HEK293 (cell line): Measurements from ENCODE around the gene GRB14.

Source experiments
- CTCF ChIA-PET: fragments of 350-600 bp; formaldehyde crosslinking; extraction: SDS; loops from one replicate; lab custom pipeline; 2021; ENCODE audit warnings: antibody characterized with exemption; lab: Yijun Ruan, JAX
- POLR2A ChIA-PET: fragments of 300-600 bp; formaldehyde crosslinking; extraction: SDS; loops from one replicate; lab custom pipeline; 2020; ENCODE audit warnings: antibody characterized with exemption, inconsistent platforms; lab: Yijun Ruan, JAX
- H3K27ac ChIP-seq: fragments of 200-500 bp; sonication (Bioruptor generic); 2 replicates; pipeline ENCODE4 v1.5.1; 2014; ENCODE audit warnings: low read depth, low read length, control low read depth, inconsistent platforms; ENCODE audit errors: extremely low read depth
- H3K36me3 ChIP-seq, 2 experiments: fragments of 200-500 bp in 1 of 2; sonication (Bioruptor generic) in 1 of 2; 1 replicate in 1 of 2; 2 replicates in 1 of 2; pipeline ENCODE4 v1.5.1; 2014 to 2017; ENCODE audit warnings: inconsistent platforms in 2 of 2, low read length in 2 of 2; ENCODE audit not compliant: control insufficient read depth in 2 of 2, insufficient read depth in 1 of 2
- H3K4me1 ChIP-seq: fragments of 200-500 bp; sonication (Bioruptor generic); 2 replicates; pipeline ENCODE4 v1.5.1; 2014; ENCODE audit warnings: mild to moderate bottlenecking, low read length, inconsistent platforms; ENCODE audit not compliant: control insufficient read depth, insufficient read depth
- H3K4me3 ChIP-seq: 2 replicates; pipeline ENCODE4 v1.5.1; 2011; ENCODE audit warnings: low read depth, mild to moderate bottlenecking, control low read depth, low read length, moderate library complexity
- H3K9me3 ChIP-seq: fragments of 200-500 bp; sonication (Bioruptor generic); 2 replicates; pipeline ENCODE4 v1.5.1; 2014; ENCODE audit warnings: low read depth, low read length, inconsistent platforms; ENCODE audit not compliant: control insufficient read depth, insufficient read depth
- GLI2 ChIP-seq: fragments of 450-650 bp; formaldehyde crosslinking; IDR thresholded peaks from 2 replicates; pipeline ENCODE4; 2017; ENCODE audit warnings: missing biosample characterization, missing genetic modification characterization, low read depth, borderline replicate concordance
- OSR2 ChIP-seq: fragments of 450-650 bp; formaldehyde crosslinking; IDR thresholded peaks from 2 replicates; pipeline ENCODE4 v1.5.1; 2016; ENCODE audit warnings: missing biosample characterization, missing genetic modification characterization
- TRIM28 ChIP-seq: IDR thresholded peaks from 2 replicates; pipeline ENCODE4 v1.6.1; 2011; ENCODE audit warnings: low read length, control low read depth, borderline replicate concordance
- YY1 ChIP-seq: fragments of 450-650 bp; formaldehyde crosslinking; IDR thresholded peaks from 2 replicates; pipeline ENCODE4 v1.5.1; 2018; ENCODE audit warnings: missing biosample characterization, missing genetic modification characterization
- ZBTB17 ChIP-seq: fragments of 450-650 bp; formaldehyde crosslinking; IDR thresholded peaks from 2 replicates; pipeline ENCODE4 v1.5.1; 2016; ENCODE audit warnings: missing biosample characterization, missing genetic modification characterization
- ZNF121 ChIP-seq: fragments of 450-650 bp; formaldehyde crosslinking; IDR thresholded peaks from 2 replicates; pipeline ENCODE4 v1.5.1; 2016; ENCODE audit warnings: missing biosample characterization, missing genetic modification characterization
- ZNF140 ChIP-seq: fragments of 450-650 bp; formaldehyde crosslinking; IDR thresholded peaks from 2 replicates; pipeline ENCODE4 v1.5.1; 2016; ENCODE audit warnings: missing biosample characterization, missing genetic modification characterization
- ZNF221 ChIP-seq: fragments of 450-650 bp; formaldehyde crosslinking; IDR thresholded peaks from 2 replicates; pipeline ENCODE4 v1.5.1; 2017; ENCODE audit warnings: missing biosample characterization, missing genetic modification characterization, borderline replicate concordance
- ZNF629 ChIP-seq: fragments of 450-650 bp; formaldehyde crosslinking; IDR thresholded peaks from 2 replicates; pipeline ENCODE4 v1.5.1; 2017; ENCODE audit warnings: missing biosample characterization, missing genetic modification characterization
- ZNF677 ChIP-seq: fragments of 450-650 bp; IDR thresholded peaks from 2 replicates; pipeline ENCODE4 v1.5.0; 2018; ENCODE audit warnings: missing biosample characterization, mild to moderate bottlenecking, missing genetic modification characterization, moderate library complexity
- ZNF76 ChIP-seq: fragments of 450-650 bp; formaldehyde crosslinking; IDR thresholded peaks from 2 replicates; pipeline ENCODE4; 2016; ENCODE audit warnings: low read depth, missing biosample characterization, missing genetic modification characterization, borderline replicate concordance
- ZNF777 ChIP-seq: fragments of 450-650 bp; formaldehyde crosslinking; IDR thresholded peaks from 2 replicates; pipeline ENCODE4 v1.5.1; 2017; ENCODE audit warnings: missing biosample characterization, missing genetic modification characterization, borderline replicate concordance
- TF ChIP-seq, protein P1 (sequence below): fragments of 450-650 bp; formaldehyde crosslinking; IDR thresholded peaks from 2 replicates; pipeline ENCODE4 v1.5.1; 2016; ENCODE audit warnings: missing biosample characterization, missing genetic modification characterization
- TF ChIP-seq, protein P2 (sequence below): fragments of 450-650 bp; formaldehyde crosslinking; IDR thresholded peaks from 2 replicates; pipeline ENCODE4 v1.5.1; 2016; ENCODE audit warnings: missing biosample characterization, missing genetic modification characterization
- TF ChIP-seq, protein P3 (sequence below): fragments of 450-650 bp; formaldehyde crosslinking; IDR thresholded peaks from 2 replicates; pipeline ENCODE4 v1.5.1; 2017; ENCODE audit warnings: missing biosample characterization, missing genetic modification characterization
- TF ChIP-seq, protein P4 (sequence below): fragments of 450-650 bp; formaldehyde crosslinking; IDR thresholded peaks from 2 replicates; pipeline ENCODE4 v1.5.0; 2017; ENCODE audit warnings: missing biosample characterization, missing genetic modification characterization, borderline replicate concordance
- TF ChIP-seq, protein P5 (sequence below): fragments of 450-650 bp; formaldehyde crosslinking; IDR thresholded peaks from 2 replicates; pipeline ENCODE4 v1.5.1; 2017; ENCODE audit warnings: missing biosample characterization, mild to moderate bottlenecking, missing genetic modification characterization, moderate library complexity
- TF ChIP-seq, protein P6 (sequence below): fragments of 450-650 bp; formaldehyde crosslinking; IDR thresholded peaks from 2 replicates; pipeline ENCODE4 v1.5.1; 2016; ENCODE audit warnings: missing biosample characterization, missing genetic modification characterization
- TF ChIP-seq, protein P7 (sequence below): fragments of 450-650 bp; formaldehyde crosslinking; IDR thresholded peaks from 2 replicates; pipeline ENCODE4 v1.5.1; 2016; ENCODE audit warnings: missing biosample characterization, missing genetic modification characterization, low read depth

The GRB14 gene

DNA sequence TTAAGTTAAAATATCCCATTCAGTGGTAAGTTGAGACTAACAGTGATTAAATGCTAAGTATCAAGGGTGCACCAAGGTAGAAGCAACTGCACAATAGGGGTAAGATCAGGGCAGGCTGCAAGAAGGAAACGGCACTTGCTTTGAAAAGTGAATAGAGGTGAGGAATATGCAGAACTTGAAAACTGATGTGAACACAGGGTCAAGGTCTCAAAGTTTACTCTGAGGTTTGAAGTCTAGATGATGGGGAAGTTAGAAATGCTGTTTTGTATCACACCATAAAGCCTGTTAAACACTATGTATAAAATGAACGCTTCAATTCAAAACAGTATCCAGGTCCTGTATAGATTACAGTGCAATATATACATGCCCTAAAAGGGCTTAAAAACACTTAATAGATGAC lies 50.8 kb downstream of the GRB14 start:
- no peaks in the 10 kb centered on the region for H3K4me1 ChIP-seq
- no peak overlapping the region for H3K27ac ChIP-seq
- TF ChIP-seq, protein P1, sequence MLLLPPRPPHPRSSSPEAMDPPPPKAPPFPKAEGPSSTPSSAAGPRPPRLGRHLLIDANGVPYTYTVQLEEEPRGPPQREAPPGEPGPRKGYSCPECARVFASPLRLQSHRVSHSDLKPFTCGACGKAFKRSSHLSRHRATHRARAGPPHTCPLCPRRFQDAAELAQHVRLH (tag by site-specific recombination) = no peak
- TF ChIP-seq, protein P2, sequence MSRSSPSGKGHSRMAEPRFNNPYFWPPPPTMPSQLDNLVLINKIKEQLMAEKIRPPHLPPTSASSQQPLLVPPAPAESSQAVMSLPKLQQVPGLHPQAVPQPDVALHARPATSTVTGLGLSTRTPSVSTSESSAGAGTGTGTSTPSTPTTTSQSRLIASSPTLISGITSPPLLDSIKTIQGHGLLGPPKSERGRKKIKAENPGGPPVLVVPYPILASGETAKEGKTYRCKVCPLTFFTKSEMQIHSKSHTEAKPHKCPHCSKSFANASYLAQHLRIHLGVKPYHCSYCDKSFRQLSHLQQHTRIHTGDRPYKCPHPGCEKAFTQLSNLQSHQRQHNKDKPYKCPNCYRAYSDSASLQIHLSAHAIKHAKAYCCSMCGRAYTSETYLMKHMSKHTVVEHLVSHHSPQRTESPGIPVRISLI = no peak
- no peak for TF ChIP-seq YY1 (tag by site-specific recombination)
- TF ChIP-seq ZNF629 = no peak
- no peak for TF ChIP-seq ZNF76 (tag by site-specific recombination)
- TF ChIP-seq, protein P3, sequence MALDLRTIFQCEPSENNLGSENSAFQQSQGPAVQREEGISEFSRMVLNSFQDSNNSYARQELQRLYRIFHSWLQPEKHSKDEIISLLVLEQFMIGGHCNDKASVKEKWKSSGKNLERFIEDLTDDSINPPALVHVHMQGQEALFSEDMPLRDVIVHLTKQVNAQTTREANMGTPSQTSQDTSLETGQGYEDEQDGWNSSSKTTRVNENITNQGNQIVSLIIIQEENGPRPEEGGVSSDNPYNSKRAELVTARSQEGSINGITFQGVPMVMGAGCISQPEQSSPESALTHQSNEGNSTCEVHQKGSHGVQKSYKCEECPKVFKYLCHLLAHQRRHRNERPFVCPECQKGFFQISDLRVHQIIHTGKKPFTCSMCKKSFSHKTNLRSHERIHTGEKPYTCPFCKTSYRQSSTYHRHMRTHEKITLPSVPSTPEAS (tag by site-specific recombination) = no peak
- TF ChIP-seq ZNF677 (tag by site-specific recombination) = no peak
- TF ChIP-seq, protein P4, sequence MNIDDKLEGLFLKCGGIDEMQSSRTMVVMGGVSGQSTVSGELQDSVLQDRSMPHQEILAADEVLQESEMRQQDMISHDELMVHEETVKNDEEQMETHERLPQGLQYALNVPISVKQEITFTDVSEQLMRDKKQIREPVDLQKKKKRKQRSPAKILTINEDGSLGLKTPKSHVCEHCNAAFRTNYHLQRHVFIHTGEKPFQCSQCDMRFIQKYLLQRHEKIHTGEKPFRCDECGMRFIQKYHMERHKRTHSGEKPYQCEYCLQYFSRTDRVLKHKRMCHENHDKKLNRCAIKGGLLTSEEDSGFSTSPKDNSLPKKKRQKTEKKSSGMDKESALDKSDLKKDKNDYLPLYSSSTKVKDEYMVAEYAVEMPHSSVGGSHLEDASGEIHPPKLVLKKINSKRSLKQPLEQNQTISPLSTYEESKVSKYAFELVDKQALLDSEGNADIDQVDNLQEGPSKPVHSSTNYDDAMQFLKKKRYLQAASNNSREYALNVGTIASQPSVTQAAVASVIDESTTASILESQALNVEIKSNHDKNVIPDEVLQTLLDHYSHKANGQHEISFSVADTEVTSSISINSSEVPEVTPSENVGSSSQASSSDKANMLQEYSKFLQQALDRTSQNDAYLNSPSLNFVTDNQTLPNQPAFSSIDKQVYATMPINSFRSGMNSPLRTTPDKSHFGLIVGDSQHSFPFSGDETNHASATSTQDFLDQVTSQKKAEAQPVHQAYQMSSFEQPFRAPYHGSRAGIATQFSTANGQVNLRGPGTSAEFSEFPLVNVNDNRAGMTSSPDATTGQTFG = no peak
- TF ChIP-seq ZBTB17 (tag by site-specific recombination) = no peak
- TF ChIP-seq, protein P5, sequence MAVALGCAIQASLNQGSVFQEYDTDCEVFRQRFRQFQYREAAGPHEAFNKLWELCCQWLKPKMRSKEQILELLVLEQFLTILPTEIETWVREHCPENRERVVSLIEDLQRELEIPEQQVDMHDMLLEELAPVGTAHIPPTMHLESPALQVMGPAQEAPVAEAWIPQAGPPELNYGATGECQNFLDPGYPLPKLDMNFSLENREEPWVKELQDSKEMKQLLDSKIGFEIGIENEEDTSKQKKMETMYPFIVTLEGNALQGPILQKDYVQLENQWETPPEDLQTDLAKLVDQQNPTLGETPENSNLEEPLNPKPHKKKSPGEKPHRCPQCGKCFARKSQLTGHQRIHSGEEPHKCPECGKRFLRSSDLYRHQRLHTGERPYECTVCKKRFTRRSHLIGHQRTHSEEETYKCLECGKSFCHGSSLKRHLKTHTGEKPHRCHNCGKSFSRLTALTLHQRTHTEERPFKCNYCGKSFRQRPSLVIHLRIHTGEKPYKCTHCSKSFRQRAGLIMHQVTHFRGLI (tag by site-specific recombination) = no peak
- no peak for TF ChIP-seq ZNF140 (tag by site-specific recombination)
- TF ChIP-seq, protein P6, sequence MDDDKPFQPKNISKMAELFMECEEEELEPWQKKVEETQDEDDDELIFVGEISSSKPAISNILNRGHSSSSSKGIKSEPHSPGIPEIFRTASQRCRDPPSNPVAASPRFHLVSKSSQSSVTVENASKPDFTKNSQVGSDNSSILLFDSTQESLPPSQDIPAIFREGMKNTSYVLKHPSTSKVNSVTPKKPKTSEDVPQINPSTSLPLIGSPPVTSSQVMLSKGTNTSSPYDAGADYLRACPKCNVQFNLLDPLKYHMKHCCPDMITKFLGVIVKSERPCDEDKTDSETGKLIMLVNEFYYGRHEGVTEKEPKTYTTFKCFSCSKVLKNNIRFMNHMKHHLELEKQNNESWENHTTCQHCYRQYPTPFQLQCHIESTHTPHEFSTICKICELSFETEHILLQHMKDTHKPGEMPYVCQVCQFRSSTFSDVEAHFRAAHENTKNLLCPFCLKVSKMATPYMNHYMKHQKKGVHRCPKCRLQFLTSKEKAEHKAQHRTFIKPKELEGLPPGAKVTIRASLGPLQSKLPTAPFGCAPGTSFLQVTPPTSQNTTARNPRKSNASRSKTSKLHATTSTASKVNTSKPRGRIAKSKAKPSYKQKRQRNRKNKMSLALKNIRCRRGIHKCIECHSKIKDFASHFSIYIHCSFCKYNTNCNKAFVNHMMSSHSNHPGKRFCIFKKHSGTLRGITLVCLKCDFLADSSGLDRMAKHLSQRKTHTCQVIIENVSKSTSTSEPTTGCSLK (tag by site-specific recombination) = no peak
- no peak for TF ChIP-seq ZNF221 (tag by site-specific recombination)
- no peak for TF ChIP-seq ZNF121 (tag by site-specific recombination)
- no peak for TF ChIP-seq GLI2 (tag by site-specific recombination)
- TF ChIP-seq, protein P7, sequence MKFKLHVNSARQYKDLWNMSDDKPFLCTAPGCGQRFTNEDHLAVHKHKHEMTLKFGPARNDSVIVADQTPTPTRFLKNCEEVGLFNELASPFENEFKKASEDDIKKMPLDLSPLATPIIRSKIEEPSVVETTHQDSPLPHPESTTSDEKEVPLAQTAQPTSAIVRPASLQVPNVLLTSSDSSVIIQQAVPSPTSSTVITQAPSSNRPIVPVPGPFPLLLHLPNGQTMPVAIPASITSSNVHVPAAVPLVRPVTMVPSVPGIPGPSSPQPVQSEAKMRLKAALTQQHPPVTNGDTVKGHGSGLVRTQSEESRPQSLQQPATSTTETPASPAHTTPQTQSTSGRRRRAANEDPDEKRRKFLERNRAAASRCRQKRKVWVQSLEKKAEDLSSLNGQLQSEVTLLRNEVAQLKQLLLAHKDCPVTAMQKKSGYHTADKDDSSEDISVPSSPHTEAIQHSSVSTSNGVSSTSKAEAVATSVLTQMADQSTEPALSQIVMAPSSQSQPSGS = no peak
- TF ChIP-seq OSR2 = no peak
- TF ChIP-seq ZNF777 (tag by site-specific recombination) = no peak
- no peak for TF ChIP-seq TRIM28
- no peak overlapping the region for H3K4me3 ChIP-seq
- CTCF ChIA-PET = interaction anchor here (0.7 kb wide), 1 partner anchor 1387 kb away, joined by 3 read pairs; no protein-coding TSS in a partner anchor
- no peaks in the 10 kb centered on the region for H3K9me3 ChIP-seq
- POLR2A ChIA-PET = no interaction called here
- no peaks in the 10 kb centered on the region for H3K36me3 ChIP-seq
